Heart left ventricle (tissue), 16 donors: ENCODE data around the gene CGB2. TPM values are rescaled to one million over a fixed set of nuclear protein-coding genes. Genes with fewer than 3 reads are reported as not detected.
A peak's percentile ranks its signal among the peaks of the same experiment; 100 is the strongest.
"Not testable (repeated sequence)": the region's sequence is repeated elsewhere in the genome, so short reads cannot be mapped to it uniquely, and the experiment has no call there.

ENCODE experiments used
- ATAC-seq, 4 donors: fragments of 200-7000 bp; cut with Tn5 transposase; one replicate each; pipeline ENCODE4 v1.9.1; 2020 to 2022; ENCODE audit warnings: moderate library complexity in 4 of 4, mild to moderate bottlenecking in 3 of 4, moderate number of reproducible peaks in 1 of 4
- DNase-seq, 5 donors: peaks; one replicate each; pipeline ENCODE4 v3.0.0-alpha.2; 2020
- H3K27ac ChIP-seq, 12 donors: fragments of 200-600 bp; sonication (generic) in 4 of 12; one replicate each; pipeline versions ENCODE4 v1.5.0 to v1.8.0; 2016 to 2022; ENCODE audit warnings: mild to moderate bottlenecking in 2 of 12
- H3K27me3 ChIP-seq, 9 donors: fragments of 200-600 bp; sonication (generic) in 2 of 9; one replicate each; pipeline versions ENCODE4 v1.5.1 to v1.8.0; 2016 to 2022; ENCODE audit warnings: mild to moderate bottlenecking in 3 of 9
- H3K36me3 ChIP-seq, 9 donors: fragments of 200-600 bp; sonication (generic) in 2 of 9; one replicate each; pipeline versions ENCODE4 v1.5.0 to v1.8.0; 2018 to 2022; ENCODE audit warnings: mild to moderate bottlenecking in 2 of 9
- H3K4me1 ChIP-seq, 12 donors: fragments of 200-600 bp; sonication (generic) in 4 of 12; one replicate each; pipeline versions ENCODE4 v1.5.0 to v1.8.0; 2016 to 2022; ENCODE audit warnings: mild to moderate bottlenecking in 3 of 12
- H3K4me3 ChIP-seq, 12 donors: fragments of 200-600 bp; sonication (generic) in 4 of 12; one replicate each; pipeline versions ENCODE4 v1.5.0 to v1.8.0; 2017 to 2022; ENCODE audit warnings: mild to moderate bottlenecking in 9 of 12, moderate library complexity in 4 of 12
- H3K9me3 ChIP-seq, 12 donors: fragments of 200-600 bp; sonication (generic) in 4 of 12; one replicate each; pipeline versions ENCODE4 v1.5.0 to v1.8.0; 2016 to 2022; ENCODE audit warnings: mild to moderate bottlenecking in 1 of 12
- POLR2A ChIP-seq, 2 donors: fragments of 450-650 bp; IDR thresholded peaks; one replicate each; pipeline ENCODE4 v1.6.1; 2017; ENCODE audit warnings: antibody characterized with exemption in 2 of 2, mild to moderate bottlenecking in 2 of 2, moderate library complexity in 2 of 2
- WGBS, 4 donors: extraction: QIAGEN DNeasy Blood & Tissue Kit in 2 of 4; methylation state at CpG; one replicate each; pipeline versions ENCODE4 v1.1.5 to v1.1.7; 2013 to 2018; 5-methylcytosine and 5-hydroxymethylcytosine counted together
- intact Hi-C, 10 donors: fragments of 100-400 bp; cut with DNase I; formaldehyde crosslinking; loops; one replicate each; pipeline versions ENCODE4 v1.11.1 to v1.14.2; 2022
- microRNA-seq, 4 donors: library from miRNA; unstranded; fragments of <30 nt; microRNA quantifications; one replicate each; pipeline versions ENCODE4 to v1.2.0, GENCODE V29; 2017 to 2020
- polyA plus RNA-seq, 2 donors: library from polyadenylated mRNA; stranded (reverse); fragments of 200-250 nt; gene quantifications; one replicate each; pipeline ENCODE4 v1.2.3, GENCODE V29; 2013
- total RNA-seq, 9 donors: library from RNA; depleted of rRNA in 2 of 9; stranded (reverse); fragments of >200 nt in 2 of 9; fragmentation: NEBNext Ultra II Directional in 3 of 9; extraction: Animal tissue kit (Norgen Biotek cat#: 25700) in 3 of 9; gene quantifications; one replicate each; pipeline versions ENCODE4 v1.1.0 to v1.2.4, GENCODE V29; 2016 to 2023
- TF ChIP-seq, protein P1 (sequence below), 12 donors: fragments of 200-600 bp; sonication (generic) in 4 of 12; IDR thresholded peaks; one replicate each; pipeline versions ENCODE4 v1.5.0 to v1.8.0; 2018 to 2022; ENCODE audit warnings: antibody characterized with exemption in 12 of 12, mild to moderate bottlenecking in 5 of 12
- donor health status: ischemic (EF 13 %, LVEDD 7.1; RV severe dilation, severe dysfunction).
- donor health status: healthy with polysubstance abuse.
- donor health status: DM: no; HTN: yes; CAD: no.
- donor health status: DM: no; HTN: no; CAD: no.
- donor health status: ischemic (EF 25% LVEDD 6.9; RV normal size, moderate dysfunction).
- donor health status: ischemic (EF 25% LVEDD 5.7; RV mildly dilated, moderate dysfunction).
- donor health status: healthy.
- donor health status: DM: yes; HTN: yes; CAD: no.
- donor health status: ischemic (EF 35%, LVEDD 5.7; RV mildly dilated, moderate dysfunction).
- donor health status: nonischemic (EF 11% LVEDD 7.7; RV severe dilation, severe dysfunction).
- donor health status: DM: yes; HTN: yes; CAD: no.
- donor health status: PGD.
- donor health status: ischemic (EF 29% LVEDD 5.4; RV normal size, mild dysfunction).
- donor health status: nonischemic (EF 23%, LVEDD 6.1; RV moderate dilation, normal function).

Gene CGB2
- total and polyA plus RNA-seq, 11 donors, result not detected

DNA sequence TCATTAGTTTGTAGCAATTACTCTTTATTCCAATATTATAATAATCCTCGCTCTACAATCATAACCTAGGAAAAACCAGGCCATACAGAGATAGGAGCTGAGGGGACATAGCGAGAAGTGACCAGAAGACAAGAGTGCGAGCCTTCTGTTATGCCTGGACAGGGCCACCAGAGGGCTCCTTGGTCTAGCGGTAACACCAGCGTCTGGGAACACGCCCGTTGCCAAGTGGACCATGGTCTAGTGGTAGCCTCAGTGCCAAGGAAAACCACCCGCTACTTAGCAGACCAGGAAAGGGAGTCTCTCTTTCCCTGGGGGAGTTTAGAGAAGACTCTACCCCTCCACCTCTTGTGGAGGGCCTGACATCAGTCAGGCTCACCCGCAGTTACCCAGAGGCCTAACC is 43.2 kb downstream of the CGB2 start:
- DNase-seq (peak; percentile 63 to 84 (median 79)), ATAC-seq (peak in 2 of 4 donors; percentile 51 to 56)
- Histone ChIP-seq H3K4me1 (peaks cover 0 to 20% (median 1%) of the 10 kb centered on the region in 12 donors), H3K27me3 (peaks cover 9 to 47% (median 24%) of the 10 kb centered on the region in 9 donors)
- not testable (repeated sequence) for H3K9me3 ChIP-seq, H3K36me3 ChIP-seq, H3K27ac ChIP-seq, H3K4me3 ChIP-seq
- TF ChIP-seq, protein P1, sequence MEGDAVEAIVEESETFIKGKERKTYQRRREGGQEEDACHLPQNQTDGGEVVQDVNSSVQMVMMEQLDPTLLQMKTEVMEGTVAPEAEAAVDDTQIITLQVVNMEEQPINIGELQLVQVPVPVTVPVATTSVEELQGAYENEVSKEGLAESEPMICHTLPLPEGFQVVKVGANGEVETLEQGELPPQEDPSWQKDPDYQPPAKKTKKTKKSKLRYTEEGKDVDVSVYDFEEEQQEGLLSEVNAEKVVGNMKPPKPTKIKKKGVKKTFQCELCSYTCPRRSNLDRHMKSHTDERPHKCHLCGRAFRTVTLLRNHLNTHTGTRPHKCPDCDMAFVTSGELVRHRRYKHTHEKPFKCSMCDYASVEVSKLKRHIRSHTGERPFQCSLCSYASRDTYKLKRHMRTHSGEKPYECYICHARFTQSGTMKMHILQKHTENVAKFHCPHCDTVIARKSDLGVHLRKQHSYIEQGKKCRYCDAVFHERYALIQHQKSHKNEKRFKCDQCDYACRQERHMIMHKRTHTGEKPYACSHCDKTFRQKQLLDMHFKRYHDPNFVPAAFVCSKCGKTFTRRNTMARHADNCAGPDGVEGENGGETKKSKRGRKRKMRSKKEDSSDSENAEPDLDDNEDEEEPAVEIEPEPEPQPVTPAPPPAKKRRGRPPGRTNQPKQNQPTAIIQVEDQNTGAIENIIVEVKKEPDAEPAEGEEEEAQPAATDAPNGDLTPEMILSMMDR (IDR thresholded peaks at IDR 0.05), result peak; percentile 47 to 75 (median 69)
- intact Hi-C loops, result loop anchor here in 1 of 10 donors (1.0 to 2.0 kb wide), 2 partner anchors 70 to 134 kb away; no protein-coding TSS in a partner anchor
- WGBS, 4 donors, result 13 to 17% (median 15%) methylated on average over 7 to 9 of the region's 9 CpGs

DNA sequence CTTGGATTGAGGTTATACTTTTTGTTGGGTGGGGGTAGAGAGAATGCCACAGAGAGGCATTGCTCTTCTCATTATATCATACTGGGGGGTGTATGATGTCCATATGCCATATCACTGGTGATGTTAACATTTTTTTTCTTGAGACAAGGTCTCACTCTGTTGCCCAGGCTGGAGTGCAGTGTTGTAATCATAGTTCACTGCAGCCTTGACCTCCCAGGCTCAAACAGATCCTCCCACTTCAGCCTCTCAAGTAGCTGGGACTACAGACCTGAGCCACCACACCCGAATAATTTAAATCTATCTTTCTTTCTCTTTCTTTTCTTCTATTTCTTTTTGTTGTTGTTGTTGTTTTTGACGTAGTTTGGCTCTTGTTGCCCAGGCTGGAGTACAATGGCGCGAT is 48.7 kb downstream of the CGB2 start:
- ATAC-seq (no peak), DNase-seq (no peak)
- Histone ChIP-seq H3K4me1 (peaks cover 0 to 7% (median 5%) of the 10 kb centered on the region in 12 donors), H3K36me3 (no peaks in the 10 kb centered on the region), H3K27ac (no peak overlapping the region), H3K9me3 (no peaks in the 10 kb centered on the region), H3K27me3 (peaks cover 0 to 3% (median 0%) of the 10 kb centered on the region in 9 donors), H3K4me3 (no peak overlapping the region)
- no peak for TF ChIP-seq POLR2A (IDR thresholded peaks at IDR 0.05)
- TF ChIP-seq, protein P1 (IDR thresholded peaks at IDR 0.05), result no peak
- WGBS, 4 donors, result 77 to 94% (median 91%) methylated on average over 4 of the region's 4 CpGs
- intact Hi-C loops, result no loop called here

GRCh38 chr19:49081273-49081672 is 49.6 kb downstream of the CGB2 start:
- no peaks in the 10 kb centered on the region for H3K9me3 ChIP-seq
- H3K4me1 ChIP-seq, result peaks cover 0 to 10% (median 8%) of the 10 kb centered on the region in 12 donors
- 76 to 100% (median 91%) methylated on average over 1 of the region's 1 CpG for WGBS, 4 donors
- TF ChIP-seq, protein P1 (IDR thresholded peaks at IDR 0.05), result no peak
- TF ChIP-seq POLR2A (IDR thresholded peaks at IDR 0.05), result no peak
- H3K36me3 ChIP-seq, result no peaks in the 10 kb centered on the region
- ATAC-seq (no peak), DNase-seq (no peak)
- H3K27ac ChIP-seq, result no peak overlapping the region
- peaks cover 0 to 3% (median 0%) of the 10 kb centered on the region in 9 donors for H3K27me3 ChIP-seq
- H3K4me3 ChIP-seq, result no peak overlapping the region
- intact Hi-C loops, result no loop called here

Small RNA genes within 50 kb of the gene (microRNA-seq; reads per million reads assigned to microRNA genes)
- 0 to 0.26 (median 0) reads per million in 4 donors for gene MIR6798

Other genes with a start within 250 kb of the CGB2 start
- 100 to 1,000 TPM in 1 of 9 donors, 10 to 100 TPM in 8; 39.8 to 103 (median 61.7) TPM for gene BCAT2, start 220.9 kb upstream of the CGB2 start, total RNA-seq
- gene BCAT2, start 220.9 kb upstream of the CGB2 start, polyA plus RNA-seq, result 10 to 100 TPM; 62.5 to 84.7 TPM
- 1 to 10 TPM in 8 of 9 donors, not detected in 1; 1.2 to 5.4 (median 3.3) TPM for gene HSD17B14, start 195.4 kb upstream of the CGB2 start, total RNA-seq
- gene HSD17B14, start 195.4 kb upstream of the CGB2 start, polyA plus RNA-seq, result 1 to 10 TPM; 1.6 to 2.7 TPM
- 10 to 100 TPM in 8 of 9 donors, 1 to 10 TPM in 1; 7.5 to 66.9 (median 24.8) TPM for gene PLEKHA4, start 163.3 kb upstream of the CGB2 start, total RNA-seq
- gene PLEKHA4, start 163.3 kb upstream of the CGB2 start, polyA plus RNA-seq, result 10 to 100 TPM; 28.6 to 32.0 TPM
- gene PPP1R15A, start 159.5 kb upstream of the CGB2 start, total RNA-seq, result 10 to 100 TPM; 51.7 to 88.2 (median 62.6) TPM
- gene PPP1R15A, start 159.5 kb upstream of the CGB2 start, polyA plus RNA-seq, result 100 to 1,000 TPM in 1 of 2 donors, 10 to 100 TPM in 1; 86.6 to 181 TPM
- gene TULP2, start 133.1 kb upstream of the CGB2 start, total RNA-seq, result 1 to 10 TPM in 1 of 9 donors, under 1 TPM in 5, not detected in 3; 0.21 to 1.1 (median 0.32) TPM
- under 1 TPM in 1 of 2 donors, not detected in 1; 0.26 TPM for gene TULP2, start 133.1 kb upstream of the CGB2 start, polyA plus RNA-seq
- 100 to 1,000 TPM; 200 to 428 (median 286) TPM for gene NUCB1, start 131.6 kb upstream of the CGB2 start, total RNA-seq
- 100 to 1,000 TPM; 179 to 384 TPM for gene NUCB1, start 131.6 kb upstream of the CGB2 start, polyA plus RNA-seq
- gene DHDH, start 98.2 kb upstream of the CGB2 start, total RNA-seq, result under 1 TPM in 1 of 9 donors, not detected in 8; 0.49 TPM
- gene DHDH, start 98.2 kb upstream of the CGB2 start, polyA plus RNA-seq, result under 1 TPM in 1 of 2 donors, not detected in 1; 0.15 TPM
- gene BAX, start 77.0 kb upstream of the CGB2 start, total RNA-seq, result 10 to 100 TPM; 17.9 to 68.4 (median 23.1) TPM
- gene BAX, start 77.0 kb upstream of the CGB2 start, polyA plus RNA-seq, result 10 to 100 TPM; 21.1 to 34.4 TPM
- 1,000 to 10,000 TPM in 4 of 9 donors, 100 to 1,000 TPM in 5; 484 to 6,770 (median 857) TPM for gene FTL, start 66.6 kb upstream of the CGB2 start, total RNA-seq
- 1,000 to 10,000 TPM in 1 of 2 donors, 100 to 1,000 TPM in 1; 836 to 1,542 TPM for gene FTL, start 66.6 kb upstream of the CGB2 start, polyA plus RNA-seq
- 100 to 1,000 TPM; 125 to 264 (median 173) TPM for gene GYS1, start 38.6 kb upstream of the CGB2 start, total RNA-seq
- 100 to 1,000 TPM; 114 to 154 TPM for gene GYS1, start 38.6 kb upstream of the CGB2 start, polyA plus RNA-seq
- 10 to 100 TPM; 41.4 to 93.9 (median 50.9) TPM for gene RUVBL2, start 38.0 kb upstream of the CGB2 start, total RNA-seq
- gene RUVBL2, start 38.0 kb upstream of the CGB2 start, polyA plus RNA-seq, result 100 to 1,000 TPM in 1 of 2 donors, 10 to 100 TPM in 1; 68.0 to 109 TPM
- not detected for gene LHB, start 14.8 kb upstream of the CGB2 start, total RNA-seq
- not detected for gene LHB, start 14.8 kb upstream of the CGB2 start, polyA plus RNA-seq
- not detected for gene CGB3, start 7.6 kb upstream of the CGB2 start, total RNA-seq
- not detected for gene CGB3, start 7.6 kb upstream of the CGB2 start, polyA plus RNA-seq
- not detected for gene CGB1, start 5.0 kb downstream of the CGB2 start, total RNA-seq
- not detected for gene CGB1, start 5.0 kb downstream of the CGB2 start, polyA plus RNA-seq
- not detected for gene CGB5, start 12.0 kb downstream of the CGB2 start, total RNA-seq
- gene CGB5, start 12.0 kb downstream of the CGB2 start, polyA plus RNA-seq, result not detected
- gene CGB8, start 17.2 kb downstream of the CGB2 start, total RNA-seq, result not detected
- gene CGB8, start 17.2 kb downstream of the CGB2 start, polyA plus RNA-seq, result not detected
- gene CGB7, start 25.9 kb downstream of the CGB2 start, total RNA-seq, result under 1 TPM in 1 of 9 donors, not detected in 8; 0.27 TPM
- under 1 TPM; 0.08 TPM for gene CGB7, start 25.9 kb downstream of the CGB2 start, polyA plus RNA-seq
- not detected for gene NTF4, start 32.9 kb downstream of the CGB2 start, total RNA-seq
- gene NTF4, start 32.9 kb downstream of the CGB2 start, polyA plus RNA-seq, result under 1 TPM in 1 of 2 donors, not detected in 1; 0.76 TPM
- 1 to 10 TPM in 2 of 9 donors, under 1 TPM in 7; 0.12 to 1.6 (median 0.36) TPM for gene KCNA7, start 40.8 kb downstream of the CGB2 start, total RNA-seq
- gene KCNA7, start 40.8 kb downstream of the CGB2 start, polyA plus RNA-seq, result 1 to 10 TPM in 1 of 2 donors, under 1 TPM in 1; 0.07 to 2.2 TPM
- gene SNRNP70, start 53.6 kb downstream of the CGB2 start, total RNA-seq, result 100 to 1,000 TPM in 4 of 9 donors, 10 to 100 TPM in 5; 61.6 to 115 (median 92.2) TPM
- gene SNRNP70, start 53.6 kb downstream of the CGB2 start, polyA plus RNA-seq, result 100 to 1,000 TPM in 1 of 2 donors, 10 to 100 TPM in 1; 96.6 to 163 TPM
- 10 to 100 TPM; 13.4 to 55.8 (median 22.6) TPM for gene LIN7B, start 82.5 kb downstream of the CGB2 start, total RNA-seq
- 10 to 100 TPM; 12.6 to 40.5 TPM for gene LIN7B, start 82.5 kb downstream of the CGB2 start, polyA plus RNA-seq
- gene C19orf73, start 87.3 kb downstream of the CGB2 start, total RNA-seq, result 1 to 10 TPM in 6 of 9 donors, under 1 TPM in 3; 0.69 to 3.1 (median 1.3) TPM
- gene C19orf73, start 87.3 kb downstream of the CGB2 start, polyA plus RNA-seq, result 1 to 10 TPM; 1.4 to 3.8 TPM
- 1 to 10 TPM; 2.7 to 7.7 (median 5.1) TPM for gene PPFIA3, start 87.7 kb downstream of the CGB2 start, total RNA-seq
- 10 to 100 TPM in 1 of 2 donors, 1 to 10 TPM in 1; 7.4 to 12.8 TPM for gene PPFIA3, start 87.7 kb downstream of the CGB2 start, polyA plus RNA-seq
- 1,000 to 10,000 TPM in 4 of 9 donors, 100 to 1,000 TPM in 5; 544 to 1,953 (median 875) TPM for gene HRC, start 123.5 kb downstream of the CGB2 start, total RNA-seq
- gene HRC, start 123.5 kb downstream of the CGB2 start, polyA plus RNA-seq, result 100 to 1,000 TPM; 267 to 867 TPM
- 10 to 100 TPM; 19.3 to 34.5 (median 25.8) TPM for gene TRPM4, start 125.9 kb downstream of the CGB2 start, total RNA-seq
- gene TRPM4, start 125.9 kb downstream of the CGB2 start, polyA plus RNA-seq, result 10 to 100 TPM; 16.8 to 45.3 TPM